ENCODE data around the gene RAB11FIP3.

- TF ChIP-seq POLR2A (IDR thresholded peaks at IDR 0.05) (no peak), CTCF (IDR thresholded peaks at IDR 0.05) (no peak)
These were observed 30.0 kb downstream of the RAB11FIP3 start for GRCh38 chr16:455453-455852.

Data from stomach (tissue), 4 donors.